M059J (cell line): ENCODE results near the gene LCMT2. TPM values are rescaled to one million over a fixed set of nuclear protein-coding genes. Genes with fewer than 3 reads are reported as not detected.

Source experiments
- DNase-seq: peaks from one replicate; pipeline ENCODE4 v3.0.0-alpha.2; 2012; ENCODE audit warnings: low read depth
- total RNA-seq: library from RNA; depleted of rRNA; stranded (reverse); fragments of >200 nt; shearing (Covaris generic); gene quantifications from 2 replicates; pipeline ENCODE4 v1.2.3, GENCODE V29; 2014; rRNA removed

LCMT2 gene, protein sequence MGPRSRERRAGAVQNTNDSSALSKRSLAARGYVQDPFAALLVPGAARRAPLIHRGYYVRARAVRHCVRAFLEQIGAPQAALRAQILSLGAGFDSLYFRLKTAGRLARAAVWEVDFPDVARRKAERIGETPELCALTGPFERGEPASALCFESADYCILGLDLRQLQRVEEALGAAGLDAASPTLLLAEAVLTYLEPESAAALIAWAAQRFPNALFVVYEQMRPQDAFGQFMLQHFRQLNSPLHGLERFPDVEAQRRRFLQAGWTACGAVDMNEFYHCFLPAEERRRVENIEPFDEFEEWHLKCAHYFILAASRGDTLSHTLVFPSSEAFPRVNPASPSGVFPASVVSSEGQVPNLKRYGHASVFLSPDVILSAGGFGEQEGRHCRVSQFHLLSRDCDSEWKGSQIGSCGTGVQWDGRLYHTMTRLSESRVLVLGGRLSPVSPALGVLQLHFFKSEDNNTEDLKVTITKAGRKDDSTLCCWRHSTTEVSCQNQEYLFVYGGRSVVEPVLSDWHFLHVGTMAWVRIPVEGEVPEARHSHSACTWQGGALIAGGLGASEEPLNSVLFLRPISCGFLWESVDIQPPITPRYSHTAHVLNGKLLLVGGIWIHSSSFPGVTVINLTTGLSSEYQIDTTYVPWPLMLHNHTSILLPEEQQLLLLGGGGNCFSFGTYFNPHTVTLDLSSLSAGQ
- total RNA-seq = 4.7 and 8.8 TPM in 2 replicates

DNA sequence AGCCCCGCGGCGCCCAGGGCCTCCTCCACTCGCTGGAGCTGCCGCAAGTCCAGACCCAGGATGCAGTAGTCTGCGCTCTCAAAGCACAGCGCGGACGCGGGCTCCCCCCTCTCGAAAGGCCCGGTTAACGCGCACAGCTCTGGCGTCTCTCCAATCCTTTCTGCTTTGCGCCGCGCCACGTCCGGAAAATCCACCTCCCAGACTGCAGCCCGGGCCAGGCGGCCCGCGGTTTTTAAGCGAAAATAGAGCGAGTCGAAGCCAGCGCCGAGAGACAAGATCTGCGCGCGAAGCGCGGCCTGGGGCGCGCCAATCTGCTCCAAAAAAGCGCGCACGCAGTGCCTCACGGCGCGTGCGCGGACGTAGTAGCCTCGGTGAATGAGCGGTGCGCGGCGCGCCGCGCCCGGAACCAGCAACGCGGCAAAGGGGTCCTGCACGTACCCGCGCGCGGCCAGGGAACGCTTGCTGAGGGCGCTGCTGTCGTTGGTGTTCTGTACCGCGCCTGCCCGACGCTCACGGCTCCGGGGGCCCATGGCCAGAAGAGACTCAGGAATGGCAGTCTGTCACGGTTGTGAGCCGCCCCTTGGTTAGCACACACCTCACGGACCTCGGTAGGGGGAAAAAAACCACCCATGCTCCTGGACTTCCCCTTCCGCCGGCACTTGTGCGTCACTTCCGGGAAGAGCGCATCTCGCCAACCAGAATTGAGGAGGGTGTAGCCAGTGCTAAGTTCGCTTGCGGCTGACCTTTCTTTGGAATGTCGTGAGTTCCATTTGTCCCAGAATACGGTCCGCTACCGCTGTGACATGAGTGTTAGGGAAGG lies at the start of gene LCMT2:
TSS of gene LCMT2 (minus strand) at position 614 of the 820 bp plus-strand sequence. CDS start at position 530, 84 bp downstream.
- DNase-seq = peak; percentile 96

DNA sequence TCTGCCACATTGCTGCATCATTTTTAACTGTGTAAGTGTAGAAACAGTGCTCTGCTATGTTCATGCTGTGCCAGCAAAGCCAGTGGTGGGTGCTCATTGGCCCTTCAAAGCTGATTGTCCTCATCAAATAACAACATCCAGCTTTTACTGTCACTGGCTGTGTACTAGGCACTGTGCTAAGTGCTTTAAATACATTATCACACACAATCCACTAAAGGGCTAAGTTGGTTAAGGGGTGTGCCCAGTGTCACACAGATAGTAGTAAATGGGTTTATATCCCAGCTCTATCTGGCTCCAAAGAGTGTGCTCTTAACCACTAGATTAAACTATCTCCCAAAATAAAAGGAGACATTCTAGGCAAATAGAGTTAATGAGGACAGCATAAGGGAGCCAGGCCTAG lies 48.2 kb upstream of the LCMT2 start:
- no peak for DNase-seq

DNA sequence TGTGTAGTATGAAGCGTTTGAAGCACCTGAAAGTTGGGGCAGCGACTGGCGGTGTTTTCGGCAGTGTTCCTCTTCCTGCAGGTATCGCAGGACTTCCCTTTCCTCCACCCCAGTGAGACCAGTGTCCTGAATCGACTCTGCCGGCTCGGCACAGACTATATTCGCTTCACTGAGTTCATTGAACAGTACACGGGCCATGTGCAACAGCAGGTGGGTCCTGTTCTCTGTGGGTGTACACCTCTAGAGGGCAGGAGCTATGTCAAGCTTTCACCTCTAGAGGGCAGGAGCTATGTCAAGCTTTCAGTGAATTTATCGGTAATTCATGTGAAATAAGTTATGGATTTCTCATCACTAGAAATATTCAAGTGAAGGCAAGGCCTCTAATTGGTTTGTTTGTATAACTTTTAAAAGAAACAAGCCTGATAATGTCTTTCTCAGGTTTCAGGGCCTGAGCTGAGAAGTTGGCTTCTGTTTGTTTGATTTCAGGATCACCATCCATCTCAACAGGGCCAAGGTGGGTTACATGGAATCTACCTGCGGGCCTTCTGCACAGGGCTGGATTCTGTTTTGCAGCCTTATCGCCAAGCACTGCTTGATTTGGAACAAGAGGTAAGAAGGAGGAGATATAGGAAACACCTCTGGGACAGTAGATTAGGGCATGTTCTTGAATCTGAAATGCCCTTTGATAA lies 45.8 kb upstream of the LCMT2 start:
- peak; percentile 23 for DNase-seq

DNA sequence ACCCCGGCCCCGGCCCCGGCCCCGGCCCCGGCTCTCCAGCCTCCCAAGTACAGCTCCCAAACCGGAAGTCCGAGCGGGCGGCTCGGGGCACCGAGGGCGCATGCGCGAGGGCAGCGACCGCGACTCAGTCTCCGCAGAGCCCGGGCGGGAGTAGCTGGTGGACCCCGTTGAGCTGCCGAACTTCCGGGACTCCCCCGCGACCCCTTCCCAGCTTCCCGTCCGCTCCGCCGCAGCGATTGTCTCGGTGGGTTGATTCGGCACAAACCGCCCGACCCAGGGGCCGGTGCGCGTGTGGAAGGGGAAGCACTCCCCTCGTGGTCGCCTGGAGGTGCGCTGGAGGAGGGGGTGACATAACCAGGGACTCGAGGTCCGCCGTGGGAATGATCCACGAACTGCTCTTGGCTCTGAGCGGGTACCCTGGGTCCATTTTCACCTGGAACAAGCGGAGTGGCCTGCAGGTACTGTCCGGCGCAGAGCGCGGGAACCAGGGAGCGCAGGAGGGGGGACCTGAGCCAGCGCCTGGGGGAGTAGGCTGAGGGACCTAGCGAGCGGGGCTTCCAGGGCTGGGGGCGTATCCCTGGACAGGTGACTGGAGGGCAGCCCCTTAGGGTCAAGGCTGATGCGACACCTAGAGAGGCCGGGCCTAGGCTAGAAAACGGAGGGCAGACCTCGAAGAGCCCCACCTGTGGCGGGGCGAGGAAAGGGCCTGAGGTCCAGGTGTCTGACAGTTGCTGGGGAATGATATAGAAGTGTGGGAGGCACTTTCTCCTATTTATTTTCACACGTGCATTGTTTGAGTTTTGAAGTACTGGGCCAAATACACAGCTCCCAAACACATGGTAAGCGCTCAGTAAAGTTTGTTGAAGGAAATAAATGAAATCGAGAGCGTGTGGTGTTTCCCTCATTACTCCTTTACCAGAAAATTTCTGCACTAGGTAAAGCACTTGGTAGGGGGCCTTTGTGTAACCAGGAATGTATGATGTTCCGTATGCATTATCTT lies 40.9 kb upstream of the LCMT2 start, which contains the start of the genes TUBGCP4 and ZSCAN29:
TSS of gene TUBGCP4 (plus strand) at position 127 of the 1,000 bp plus-strand sequence. CDS start at position 381, 254 bp downstream.
TSS of gene ZSCAN29 (minus strand) at position 69 of the 1,000 bp plus-strand sequence. CDS start 1,130 bp downstream, outside the sequence.
- peak; percentile 78 for DNase-seq

DNA sequence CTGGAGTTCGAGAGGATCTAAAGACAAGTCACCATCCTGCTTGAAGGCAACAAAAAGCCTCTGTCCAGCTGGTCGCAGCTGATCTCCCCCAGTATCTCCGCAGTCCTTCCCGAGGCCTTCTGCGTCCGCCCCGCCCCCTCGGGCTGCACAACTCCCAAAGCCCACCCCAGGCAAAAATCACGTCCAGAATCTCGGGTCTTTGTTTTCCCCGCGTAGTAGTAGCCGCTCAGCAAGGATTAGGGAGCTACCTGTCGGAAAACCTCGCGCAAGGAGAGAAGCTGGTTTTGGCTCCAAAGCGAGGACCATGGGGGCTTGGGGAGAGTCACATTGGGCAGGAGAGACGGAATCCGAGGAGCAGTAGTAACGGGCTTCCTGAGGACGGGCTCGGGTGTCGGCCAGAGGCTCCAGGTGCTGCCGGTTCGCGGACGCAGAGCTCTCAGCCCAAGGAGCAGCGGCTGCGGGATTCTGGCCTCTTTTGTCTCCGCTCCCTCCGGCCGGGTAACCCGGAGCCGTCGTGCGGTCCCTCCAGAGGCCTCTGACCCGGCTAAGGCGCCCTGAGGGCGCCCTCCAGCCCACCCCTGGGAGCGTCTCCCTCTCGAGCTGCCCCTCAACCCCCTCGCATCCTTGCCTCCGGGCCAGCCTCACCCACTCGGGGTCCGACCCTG lies 40.1 kb upstream of the LCMT2 start:
- DNase-seq = peak; percentile 39

DNA sequence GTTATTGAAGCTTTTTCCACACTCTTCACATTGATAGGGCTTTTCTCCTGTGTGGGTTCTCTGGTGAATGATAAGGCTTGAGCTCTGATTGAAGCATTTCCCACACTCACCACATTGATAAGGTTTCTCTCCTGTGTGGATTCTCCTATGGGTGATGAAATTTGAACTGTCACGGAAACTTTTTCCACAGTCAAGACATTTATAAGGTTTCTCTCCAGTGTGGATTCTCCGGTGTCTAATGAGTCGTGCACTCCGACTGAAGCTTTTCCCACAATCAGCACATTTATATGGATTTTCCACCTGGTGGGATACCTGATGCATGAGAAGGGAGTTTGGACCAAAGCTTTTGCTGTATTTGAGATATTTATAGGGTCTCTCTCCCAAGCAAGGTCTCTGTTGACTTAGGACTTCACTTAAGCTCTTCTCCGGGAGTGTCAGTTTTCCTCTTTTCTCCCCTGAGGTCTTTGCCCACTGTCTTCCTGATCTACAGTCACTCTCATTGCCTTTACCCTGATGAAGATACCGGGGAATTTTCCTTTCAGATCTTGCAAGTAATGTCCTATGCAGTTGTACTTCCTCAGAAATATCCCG lies 31.0 kb upstream of the LCMT2 start:
- no peak for DNase-seq

DNA sequence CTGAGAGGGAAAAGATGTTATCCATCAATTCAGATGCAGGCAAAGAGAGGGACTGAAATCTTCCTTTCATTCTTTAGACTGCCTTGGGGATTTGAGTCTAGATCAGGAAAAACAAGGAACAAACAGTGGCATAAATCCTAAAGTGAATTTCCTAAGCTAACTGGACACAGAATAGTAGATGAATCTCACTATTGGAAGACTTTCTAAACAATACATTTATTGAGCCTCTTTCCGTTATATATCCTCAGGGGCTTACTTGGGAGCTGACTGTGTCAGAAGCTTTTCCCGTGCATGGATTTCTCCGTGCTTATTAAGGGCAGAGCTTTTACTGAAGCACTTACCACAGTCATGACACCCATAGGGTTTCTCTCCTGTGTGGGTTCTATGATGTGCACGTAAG lies 30.4 kb upstream of the LCMT2 start:
- DNase-seq = no peak

DNA sequence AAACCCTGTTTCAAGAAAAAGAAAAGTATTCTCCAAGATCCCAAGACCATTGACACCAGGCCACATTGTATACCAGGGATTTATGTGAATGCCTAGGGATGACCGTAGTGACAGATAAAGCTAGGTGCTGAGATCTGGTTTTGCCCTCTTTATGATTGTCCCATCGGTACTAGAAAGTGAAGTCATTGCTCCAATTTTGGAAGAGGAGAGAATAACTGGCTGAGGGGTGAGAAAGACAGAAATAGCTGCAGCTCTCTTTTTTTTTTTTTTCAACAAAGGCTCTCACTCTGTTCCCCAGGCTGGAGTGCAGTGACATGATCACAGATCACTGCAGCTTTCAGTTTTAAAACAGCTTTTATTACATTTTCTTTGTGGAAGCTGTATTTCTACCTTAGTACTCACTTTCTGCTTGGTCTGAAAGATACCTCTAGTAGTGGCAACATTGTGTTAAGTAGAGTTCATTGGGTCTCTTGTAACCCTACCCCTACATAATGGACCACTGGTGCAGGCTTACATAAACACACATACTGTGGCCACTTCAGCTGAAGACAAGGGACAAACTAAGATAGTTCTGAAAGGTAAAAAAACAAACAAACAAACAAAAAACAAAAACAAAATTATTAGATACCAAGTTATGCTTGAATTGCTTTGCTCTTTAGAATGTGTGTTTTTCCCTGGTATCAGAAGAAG lies 22.5 kb upstream of the LCMT2 start:
- no peak for DNase-seq

DNA sequence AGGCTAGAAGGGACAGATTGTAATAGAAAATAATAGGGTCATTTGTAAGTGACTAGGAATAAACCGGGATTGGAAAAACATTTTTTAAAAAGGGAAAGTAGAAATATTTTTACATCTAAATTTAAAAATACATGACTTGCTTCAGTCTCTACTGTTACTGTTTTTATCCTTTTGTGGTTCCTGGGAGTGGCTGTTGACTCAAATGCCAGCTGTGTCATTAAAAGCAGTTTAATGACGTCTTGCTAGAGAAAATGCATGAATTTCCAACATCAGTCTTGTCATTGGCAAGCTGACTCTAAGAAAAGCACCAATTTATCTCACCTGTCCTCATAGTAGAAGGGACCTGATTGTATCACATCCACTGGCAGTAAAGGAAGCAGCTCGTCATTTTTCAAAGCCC lies 16.7 kb upstream of the LCMT2 start:
- DNase-seq = no peak

DNA sequence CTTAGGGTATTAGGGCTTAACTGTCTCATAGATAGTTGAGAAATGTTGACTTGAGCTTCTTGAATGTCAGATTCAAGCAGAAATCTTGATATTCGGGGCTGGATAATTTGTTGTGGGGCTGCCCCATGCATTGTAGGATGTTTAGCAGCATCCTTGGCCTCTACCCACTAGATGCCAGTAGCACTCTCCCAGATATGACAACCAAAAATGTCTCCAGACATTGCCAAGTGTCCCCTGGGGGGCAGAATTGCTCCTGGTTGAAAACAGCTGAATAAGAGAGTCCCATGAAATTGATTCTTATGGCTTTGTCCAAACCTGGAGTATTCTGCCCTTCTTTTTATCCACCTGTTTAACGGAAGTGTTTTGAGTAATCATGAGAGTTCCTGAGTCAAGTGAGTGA lies 15.9 kb upstream of the LCMT2 start:
- DNase-seq = peak; percentile 24

DNA sequence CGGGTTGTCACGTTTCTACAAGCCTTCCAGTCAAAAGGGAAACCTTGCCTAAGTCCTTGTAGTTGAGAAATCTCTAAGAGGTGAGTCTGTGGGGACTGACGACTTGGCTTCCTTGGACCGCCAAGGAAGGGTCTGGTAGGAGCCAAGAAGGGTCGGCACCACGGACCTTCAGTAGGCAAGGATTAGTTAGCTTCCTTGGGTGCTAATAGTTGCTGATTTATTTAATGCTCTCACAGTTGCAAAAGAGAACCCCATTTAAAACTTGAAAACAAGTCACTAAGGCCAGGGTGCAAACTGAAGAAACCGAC lies 361 bp upstream of the LCMT2 start:
- DNase-seq = no peak

DNA sequence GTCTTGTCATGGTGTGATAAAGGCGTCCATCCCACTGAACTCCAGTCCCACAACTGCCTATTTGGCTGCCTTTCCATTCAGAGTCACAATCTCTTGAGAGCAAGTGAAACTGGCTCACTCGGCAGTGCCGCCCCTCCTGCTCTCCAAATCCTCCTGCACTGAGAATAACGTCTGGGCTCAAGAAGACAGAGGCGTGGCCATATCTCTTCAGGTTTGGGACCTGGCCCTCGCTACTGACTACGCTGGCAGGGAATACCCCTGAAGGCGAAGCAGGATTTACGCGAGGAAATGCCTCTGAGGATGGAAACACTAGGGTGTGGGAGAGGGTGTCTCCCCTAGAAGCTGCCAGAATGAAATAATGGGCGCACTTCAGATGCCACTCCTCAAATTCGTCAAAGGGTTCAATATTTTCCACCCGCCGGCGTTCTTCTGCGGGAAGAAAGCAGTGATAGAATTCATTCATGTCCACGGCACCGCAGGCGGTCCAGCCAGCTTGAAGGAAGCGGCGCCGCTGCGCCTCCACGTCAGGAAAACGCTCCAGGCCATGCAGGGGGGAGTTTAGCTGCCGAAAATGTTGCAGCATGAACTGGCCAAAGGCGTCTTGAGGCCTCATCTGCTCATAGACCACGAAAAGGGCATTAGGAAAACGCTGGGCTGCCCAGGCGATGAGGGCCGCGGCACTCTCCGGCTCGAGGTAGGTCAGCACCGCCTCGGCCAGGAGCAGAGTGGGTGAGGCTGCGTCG lies 985 bp downstream of the LCMT2 start:
- no peak for DNase-seq

DNA sequence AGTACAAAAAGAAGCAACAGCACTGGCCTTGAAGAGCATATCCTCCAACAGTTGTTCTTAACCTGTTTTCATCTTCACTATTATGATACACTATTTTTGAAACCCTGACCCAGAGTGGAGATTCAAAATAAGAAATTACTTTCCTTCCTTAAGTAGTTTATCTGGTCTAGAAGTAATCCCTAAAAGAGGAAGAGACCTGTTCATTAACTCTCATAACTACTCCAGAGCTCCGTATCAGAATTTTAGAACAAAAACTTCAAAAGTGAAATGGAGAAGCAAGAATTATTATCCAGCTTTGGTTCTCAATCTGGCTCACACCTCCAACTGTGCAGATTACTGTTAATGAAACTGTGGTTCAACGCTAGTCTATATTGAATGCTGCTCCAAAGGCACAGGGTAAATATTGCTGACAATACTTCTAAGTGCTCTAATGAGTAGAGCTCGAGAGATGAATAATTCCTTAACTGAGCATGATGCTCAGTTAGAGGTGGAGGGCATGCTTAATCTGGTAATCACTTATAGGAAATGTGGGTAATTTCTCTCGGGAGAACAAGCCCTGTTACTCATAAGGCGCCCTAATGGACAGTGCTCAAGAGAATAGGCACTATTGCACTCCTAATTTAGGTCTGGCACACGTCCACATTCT lies 5.2 kb downstream of the LCMT2 start:
- no peak for DNase-seq

DNA sequence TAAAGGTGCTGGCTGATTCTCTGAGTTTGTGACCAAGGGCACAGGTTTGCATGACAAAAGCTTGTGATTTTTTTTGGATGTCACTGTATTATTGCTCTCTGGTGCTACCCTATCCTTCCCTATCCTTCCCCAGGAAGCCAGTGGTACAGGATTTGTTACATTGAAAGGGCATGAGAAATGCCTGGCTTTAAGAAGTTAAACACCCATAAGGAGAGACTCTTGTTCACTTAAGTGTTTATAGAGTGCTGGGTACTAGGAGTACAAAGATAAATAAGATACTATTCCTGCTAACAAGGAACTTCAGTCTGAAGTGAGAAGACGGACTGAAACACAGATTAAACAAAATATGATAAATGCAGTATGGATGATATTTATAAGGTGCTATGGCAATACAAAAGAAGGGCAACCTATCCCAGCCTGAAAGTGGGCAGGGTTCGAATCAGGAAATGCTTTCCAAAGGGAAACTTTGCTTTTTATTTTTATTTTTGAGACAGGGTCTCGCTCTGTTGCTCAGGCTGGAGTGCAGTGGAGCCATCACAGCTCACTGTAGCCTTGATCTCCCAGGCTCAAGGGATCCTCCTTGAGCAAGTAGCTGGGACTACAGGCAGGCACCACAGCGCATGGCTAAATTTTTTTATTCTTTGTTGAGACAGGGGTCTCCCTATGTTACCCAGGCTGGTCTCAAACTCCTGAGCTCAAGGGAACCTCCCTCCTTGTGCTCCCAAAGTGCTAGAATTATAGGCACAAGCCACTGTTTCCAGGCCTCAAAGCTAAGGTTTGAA lies 11.2 kb downstream of the LCMT2 start:
- DNase-seq = no peak

DNA sequence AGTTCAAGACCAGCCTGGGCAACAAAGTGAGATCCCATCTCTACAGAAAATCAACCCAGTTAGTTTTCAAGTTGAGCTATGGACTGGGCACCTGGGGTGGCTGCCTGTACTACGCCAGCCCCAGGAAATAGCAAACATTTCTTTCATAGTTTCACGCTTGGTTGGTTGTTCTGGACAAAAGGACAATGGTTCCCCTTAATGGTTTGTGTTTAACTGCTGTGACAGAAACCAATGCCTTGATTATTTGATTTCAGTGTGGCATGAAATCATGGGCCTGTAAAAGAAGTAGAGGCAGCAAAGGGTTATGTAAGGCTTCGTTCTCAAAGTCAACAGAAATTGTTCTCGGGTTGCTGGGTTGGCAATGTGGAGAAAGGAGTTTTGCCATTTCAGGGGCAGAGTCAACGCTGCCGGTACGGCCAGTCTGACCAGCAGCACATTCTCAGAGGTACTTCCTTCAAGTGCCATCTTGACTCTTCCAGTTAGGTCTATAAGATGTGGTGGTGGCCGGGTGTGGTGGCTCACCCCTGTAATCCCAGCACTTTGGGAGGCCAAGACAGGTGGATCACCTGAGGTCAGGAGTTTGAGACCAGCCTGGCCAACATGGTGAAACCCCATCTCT lies 12.7 kb downstream of the LCMT2 start:
- DNase-seq = peak; percentile 59

DNA sequence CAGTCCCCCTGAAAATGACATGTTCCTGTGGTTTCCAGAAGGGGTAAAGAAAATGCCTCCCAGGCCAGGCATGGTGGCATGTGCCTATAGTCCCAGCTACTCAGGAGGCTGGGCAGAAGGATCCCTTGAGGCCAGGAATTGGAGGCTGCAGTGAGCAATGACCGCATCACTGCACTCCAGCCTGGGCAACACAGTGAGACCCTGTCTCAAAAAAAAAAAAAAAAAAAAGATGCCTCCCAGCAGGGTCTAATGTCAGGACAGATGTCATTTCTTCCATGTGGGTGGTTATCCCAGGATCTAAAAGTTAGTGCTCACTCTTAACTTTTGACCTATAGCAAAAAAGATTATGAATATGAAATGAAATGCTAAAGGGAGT lies 13.4 kb downstream of the LCMT2 start:
- no peak for DNase-seq
